Dedifferentiated amniotic fluid mesenchymal stem cell (primary cell): Measurements from ENCODE around the gene ZNF800.
"Not testable (repeated sequence)": the region's sequence is repeated elsewhere in the genome, so short reads cannot be mapped to it uniquely, and the experiment has no call there.

ENCODE experiments used
- DNase-seq: peaks from one replicate; pipeline ENCODE4 v3.0.0-alpha.2; 2016; ENCODE audit errors: extremely low spot score

ZNF800 gene, protein sequence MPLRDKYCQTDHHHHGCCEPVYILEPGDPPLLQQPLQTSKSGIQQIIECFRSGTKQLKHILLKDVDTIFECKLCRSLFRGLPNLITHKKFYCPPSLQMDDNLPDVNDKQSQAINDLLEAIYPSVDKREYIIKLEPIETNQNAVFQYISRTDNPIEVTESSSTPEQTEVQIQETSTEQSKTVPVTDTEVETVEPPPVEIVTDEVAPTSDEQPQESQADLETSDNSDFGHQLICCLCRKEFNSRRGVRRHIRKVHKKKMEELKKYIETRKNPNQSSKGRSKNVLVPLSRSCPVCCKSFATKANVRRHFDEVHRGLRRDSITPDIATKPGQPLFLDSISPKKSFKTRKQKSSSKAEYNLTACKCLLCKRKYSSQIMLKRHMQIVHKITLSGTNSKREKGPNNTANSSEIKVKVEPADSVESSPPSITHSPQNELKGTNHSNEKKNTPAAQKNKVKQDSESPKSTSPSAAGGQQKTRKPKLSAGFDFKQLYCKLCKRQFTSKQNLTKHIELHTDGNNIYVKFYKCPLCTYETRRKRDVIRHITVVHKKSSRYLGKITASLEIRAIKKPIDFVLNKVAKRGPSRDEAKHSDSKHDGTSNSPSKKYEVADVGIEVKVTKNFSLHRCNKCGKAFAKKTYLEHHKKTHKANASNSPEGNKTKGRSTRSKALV

DNA sequence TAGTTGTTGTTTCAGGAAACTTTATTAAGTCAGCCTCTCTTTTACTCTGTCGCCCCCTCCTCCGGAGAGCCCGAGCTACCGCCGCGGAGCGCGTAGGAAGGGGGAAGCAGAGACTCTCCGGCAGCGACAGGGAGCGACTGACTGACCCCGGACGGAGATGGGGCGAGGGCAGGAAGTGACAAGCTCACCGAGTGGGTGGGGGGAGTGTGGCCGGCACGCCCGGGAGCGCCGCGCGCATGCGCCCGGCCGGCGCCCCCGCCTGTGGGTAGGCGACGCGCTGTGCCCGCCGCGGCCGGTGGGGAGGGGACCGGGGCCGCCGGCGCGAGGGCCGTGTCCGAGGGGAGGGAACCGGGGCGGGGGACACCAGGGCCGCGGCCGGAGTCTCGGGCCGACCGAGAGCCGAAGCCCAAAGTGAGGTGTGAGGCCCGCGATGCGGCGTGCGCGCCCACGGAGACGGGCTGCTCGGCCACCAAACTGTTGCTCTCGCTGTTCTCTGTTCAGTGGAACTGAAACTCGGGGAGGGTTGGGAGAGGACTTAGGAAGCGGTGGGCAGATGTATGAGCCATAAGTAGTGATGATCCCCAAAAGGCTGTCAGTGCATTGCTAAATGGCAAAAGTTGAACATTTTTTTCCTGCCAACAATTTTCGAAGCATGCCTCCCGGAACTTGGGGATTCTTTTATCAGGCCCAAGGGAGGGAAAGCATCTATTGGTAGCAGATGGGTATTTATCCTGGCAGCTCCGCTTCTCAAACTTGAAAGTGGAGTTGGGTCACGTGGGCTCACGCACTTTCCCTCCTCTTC is at the start of gene ZNF800:
Gene ZNF800, minus strand, starts transcription at position 143 of the 802 bp plus-strand sequence. CDS start 1,151 bp downstream, outside the sequence.
- peak; percentile 80 for DNase-seq

DNA sequence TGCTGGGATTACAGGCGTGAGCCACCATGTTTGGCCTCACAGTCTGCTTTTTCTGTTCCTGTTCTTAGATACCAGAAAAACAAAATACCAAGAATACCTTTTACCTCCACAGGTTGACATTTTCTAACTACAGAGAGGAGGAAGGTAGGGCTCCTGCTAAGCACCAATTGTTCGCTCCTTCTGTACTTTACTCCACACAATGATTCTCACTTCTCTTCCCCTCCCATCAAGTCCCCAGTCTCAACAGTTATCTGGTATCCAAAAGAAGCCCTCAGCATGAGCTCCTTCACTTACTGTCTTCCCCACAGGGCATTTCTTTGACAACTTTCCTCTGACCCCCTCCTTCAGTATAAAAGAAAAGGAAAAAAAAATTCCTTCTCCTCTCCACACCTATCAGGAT is 47.7 kb upstream of the ZNF800 start:
- no peak for DNase-seq

DNA sequence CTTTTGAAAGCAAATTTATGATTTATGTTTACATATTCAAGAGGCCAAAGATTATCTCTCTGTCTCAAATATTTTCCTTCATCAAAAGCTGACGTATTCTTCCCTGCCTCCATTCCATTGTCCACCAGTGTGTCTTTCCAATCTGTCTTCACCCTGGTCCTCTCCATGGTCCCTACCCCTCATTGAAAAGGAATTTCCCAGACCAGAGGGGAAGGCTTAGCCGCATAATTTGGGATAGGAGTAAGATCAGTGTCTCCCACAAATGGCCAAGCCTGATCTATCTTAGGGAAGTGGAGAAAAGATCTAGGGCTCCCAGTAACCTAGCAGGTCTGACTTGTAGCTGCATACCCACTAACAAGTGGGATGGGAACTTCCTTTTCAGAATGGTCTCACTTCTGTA is 46.3 kb upstream of the ZNF800 start:
- DNase-seq = no peak

DNA sequence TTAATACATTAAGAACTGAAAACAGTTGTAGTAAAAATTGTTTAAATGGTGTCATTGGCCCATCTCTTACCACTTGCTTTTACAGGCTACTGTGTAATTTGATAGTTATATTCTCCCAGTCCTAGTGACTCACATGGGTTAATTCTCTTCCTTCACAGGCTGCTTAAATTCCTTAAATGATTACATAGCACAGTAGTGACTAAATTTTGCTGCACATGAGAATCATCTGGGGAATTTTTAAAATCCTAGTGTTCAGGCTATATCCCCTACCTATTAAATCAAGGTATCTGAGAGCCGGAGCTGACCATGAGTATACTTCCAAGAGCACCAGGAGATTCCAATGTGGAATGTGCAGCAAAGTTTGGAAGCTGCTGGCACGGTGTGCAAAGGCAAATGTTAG is 45.3 kb upstream of the ZNF800 start:
- peak; percentile 77 for DNase-seq

DNA sequence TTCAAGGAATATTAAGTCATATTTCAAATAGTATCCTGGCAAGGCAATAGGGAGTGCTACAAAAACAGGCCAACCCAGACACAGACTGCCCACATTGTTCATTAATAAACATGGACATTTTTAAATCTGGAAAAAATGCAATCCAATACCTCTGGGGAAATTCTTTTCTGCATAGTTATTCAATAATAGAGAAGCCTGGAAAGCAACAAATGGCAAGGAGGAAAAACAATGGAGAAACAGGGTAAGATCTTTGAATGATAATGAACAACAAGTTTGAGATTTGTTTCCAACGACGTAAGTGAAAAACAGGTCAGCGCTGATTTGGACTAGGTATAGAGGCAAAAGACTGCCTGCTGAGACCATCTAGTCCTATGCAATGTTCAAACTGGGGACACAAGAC is 44.7 kb upstream of the ZNF800 start:
- DNase-seq = no peak

DNA sequence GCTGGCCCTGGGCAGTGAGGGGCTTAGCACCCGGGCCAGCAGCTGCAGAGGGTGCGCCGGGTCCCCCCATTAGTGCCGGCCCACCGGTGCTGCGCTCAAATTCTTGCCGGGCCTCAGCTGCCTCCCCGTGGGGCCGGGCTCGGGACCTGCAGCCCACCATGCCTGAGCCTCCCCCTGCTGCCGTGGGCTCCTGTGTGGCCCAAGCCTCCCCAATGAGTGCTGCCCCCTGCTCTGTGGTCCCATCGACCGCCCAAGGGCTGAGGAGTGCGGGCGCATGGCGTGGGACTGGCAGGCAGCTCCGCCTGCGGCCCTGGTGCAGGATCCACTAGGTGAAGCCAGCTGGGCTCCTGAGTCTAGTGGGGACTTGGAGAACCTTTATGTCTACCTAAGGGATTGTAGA is 36.8 kb upstream of the ZNF800 start:
- DNase-seq = not testable (repeated sequence)

DNA sequence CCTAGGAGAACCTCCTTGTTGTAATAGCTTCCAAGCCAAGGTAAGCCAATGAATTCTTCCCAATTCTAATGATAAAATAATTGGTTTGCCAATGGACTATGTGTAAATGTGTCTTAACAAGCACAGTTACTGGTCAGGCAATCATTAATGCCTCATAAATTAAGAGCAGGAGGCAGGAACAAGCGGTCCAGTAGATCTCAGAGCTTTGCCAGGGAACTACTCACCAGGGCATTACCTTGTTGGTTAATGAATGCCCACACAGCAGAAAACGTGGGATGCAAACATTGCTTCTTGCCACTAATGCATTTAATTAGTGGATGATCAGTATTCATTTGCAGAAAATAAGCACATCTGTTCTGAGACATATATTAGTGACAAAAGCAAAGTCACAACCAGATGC is 26.7 kb upstream of the ZNF800 start:
- DNase-seq = no peak

DNA sequence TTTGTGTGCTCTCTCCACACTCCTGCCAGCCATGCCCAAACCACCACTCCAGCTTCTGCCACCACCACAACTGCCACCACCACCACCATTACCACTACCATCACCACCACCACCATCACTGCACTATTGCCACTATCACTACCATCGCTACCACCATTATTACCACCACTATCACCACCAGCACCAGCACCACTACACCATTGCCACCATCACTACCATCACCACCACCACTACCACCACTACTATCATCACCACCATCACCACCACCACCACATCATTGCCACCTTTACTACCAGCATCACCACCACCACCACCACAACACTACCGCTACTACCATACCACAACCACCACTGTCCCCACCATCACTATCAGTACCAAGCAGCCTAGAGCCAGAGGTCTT is 26.0 kb upstream of the ZNF800 start:
- no peak for DNase-seq

DNA sequence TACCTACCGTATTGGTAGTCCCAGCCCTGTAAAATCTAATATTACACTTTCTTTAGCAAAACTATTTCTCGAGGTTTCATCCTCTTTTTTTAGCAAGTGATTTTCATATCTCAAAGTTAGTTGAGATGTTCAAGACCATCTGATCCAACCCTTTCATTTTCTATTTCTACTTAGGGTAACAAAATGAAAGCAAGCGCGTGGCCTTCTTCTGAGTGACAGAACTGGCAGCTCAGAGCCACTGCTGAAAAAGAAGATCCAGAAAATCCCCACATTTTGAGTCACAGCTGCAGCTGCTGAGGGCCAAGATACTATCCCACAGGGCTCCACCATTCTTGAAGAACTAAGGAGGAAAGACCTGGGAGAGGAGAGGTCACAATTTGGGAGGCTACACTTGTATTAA is 24.8 kb upstream of the ZNF800 start:
- DNase-seq = no peak

DNA sequence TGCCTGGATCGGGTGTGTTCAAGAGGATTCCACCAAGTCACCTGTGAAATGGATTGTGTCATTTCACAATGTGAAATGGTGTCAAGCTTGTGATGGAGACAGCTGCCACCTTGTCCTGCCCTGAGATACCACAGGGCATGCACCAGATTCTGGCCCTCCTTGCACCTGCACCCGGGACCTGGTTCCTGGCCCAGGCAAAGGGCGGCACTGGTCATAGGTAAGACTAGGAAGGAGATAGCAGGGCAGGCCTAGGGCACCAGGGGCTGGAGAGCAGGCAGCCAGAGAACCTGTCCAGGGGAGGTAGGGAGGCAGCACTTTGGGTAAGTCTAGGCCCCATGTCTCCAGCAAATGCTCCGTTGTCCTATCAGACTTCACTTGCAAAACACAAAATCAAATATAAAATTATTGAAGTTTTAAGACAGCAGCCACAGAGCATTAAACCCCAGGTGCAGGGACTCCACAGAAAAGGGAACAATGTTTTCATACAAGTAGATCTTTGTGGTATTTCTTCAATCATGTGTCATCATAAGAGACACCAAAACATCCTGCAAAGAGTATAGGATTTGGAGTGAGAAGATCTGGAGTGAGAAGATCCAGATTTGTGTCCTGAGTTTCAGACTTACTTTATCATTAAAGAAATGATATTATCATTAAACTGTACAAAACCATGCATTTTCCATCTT is 22.7 kb upstream of the ZNF800 start:
- DNase-seq = no peak

DNA sequence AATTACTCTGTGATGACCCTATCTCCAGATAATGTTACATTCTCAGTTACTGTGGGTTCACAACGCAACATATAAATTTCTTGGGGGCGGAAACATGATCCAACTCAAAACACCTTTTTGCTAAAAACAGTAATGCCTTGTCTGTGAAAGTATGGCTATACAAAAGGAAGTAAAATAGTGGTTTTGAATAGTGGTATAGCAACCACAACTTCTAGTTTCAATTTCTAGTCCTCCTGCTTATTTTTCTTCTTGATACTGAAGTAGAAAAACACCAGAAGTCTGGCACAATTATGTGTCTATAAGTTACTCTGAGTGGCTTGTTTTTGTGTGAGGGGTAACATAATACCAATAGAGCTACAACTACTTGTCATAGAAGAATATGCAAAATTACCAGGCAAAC is 21.5 kb upstream of the ZNF800 start:
- DNase-seq = no peak

DNA sequence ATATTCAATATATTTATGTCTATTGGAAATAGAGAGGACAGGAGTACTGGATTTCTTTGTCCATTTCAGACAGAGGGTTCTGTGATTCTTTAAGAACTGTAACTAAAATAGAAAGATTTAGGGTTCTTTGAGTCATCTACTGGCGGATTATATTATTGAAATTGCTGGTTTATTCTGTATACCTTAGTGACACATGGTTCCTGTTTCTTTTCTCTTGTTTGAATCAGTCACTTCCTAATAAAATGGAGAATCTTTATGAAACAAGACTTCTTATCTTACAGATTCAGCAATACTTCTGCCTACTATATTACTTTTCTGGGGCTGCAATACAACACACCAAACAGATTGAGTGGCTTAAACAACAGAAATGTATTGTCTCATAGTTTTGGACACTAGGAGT is 20.8 kb upstream of the ZNF800 start:
- DNase-seq = no peak

DNA sequence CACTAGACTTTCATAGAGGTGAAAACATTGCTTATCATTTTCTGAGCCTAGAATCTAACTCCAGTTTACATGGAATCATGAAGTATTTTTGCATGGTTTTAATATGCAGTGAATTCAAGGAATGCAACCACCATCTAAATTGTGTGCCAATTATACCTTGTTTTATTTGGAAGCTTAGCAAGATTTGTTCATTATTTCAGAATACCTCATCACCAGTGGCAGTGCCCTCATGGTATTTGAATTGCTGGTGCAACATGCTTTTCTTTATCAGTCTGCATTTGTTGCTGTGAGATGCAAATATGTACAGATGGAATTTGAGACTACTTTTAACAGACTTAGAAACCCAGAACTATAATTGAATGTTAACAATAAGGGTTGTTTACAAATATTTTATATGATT is 18.7 kb upstream of the ZNF800 start:
- DNase-seq = no peak

DNA sequence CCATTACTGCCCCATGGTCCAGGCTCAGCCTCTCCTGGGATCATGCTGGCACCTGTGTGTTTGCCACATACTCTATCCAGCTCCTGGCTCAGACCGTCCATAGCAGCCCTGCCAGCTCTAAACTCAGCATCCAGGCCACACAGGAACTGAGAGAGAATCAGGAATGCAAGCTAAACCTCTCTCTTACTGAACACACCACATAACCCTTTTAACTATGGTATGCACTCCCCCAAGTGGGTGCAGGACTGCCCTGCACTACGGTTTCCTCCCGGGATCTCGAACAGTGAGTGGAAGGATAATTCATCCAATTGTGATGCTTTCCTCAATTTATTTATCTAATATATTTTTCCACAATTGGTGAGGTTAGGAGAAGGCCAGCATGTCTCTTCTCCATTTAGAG is 17.1 kb upstream of the ZNF800 start:
- no peak for DNase-seq

DNA sequence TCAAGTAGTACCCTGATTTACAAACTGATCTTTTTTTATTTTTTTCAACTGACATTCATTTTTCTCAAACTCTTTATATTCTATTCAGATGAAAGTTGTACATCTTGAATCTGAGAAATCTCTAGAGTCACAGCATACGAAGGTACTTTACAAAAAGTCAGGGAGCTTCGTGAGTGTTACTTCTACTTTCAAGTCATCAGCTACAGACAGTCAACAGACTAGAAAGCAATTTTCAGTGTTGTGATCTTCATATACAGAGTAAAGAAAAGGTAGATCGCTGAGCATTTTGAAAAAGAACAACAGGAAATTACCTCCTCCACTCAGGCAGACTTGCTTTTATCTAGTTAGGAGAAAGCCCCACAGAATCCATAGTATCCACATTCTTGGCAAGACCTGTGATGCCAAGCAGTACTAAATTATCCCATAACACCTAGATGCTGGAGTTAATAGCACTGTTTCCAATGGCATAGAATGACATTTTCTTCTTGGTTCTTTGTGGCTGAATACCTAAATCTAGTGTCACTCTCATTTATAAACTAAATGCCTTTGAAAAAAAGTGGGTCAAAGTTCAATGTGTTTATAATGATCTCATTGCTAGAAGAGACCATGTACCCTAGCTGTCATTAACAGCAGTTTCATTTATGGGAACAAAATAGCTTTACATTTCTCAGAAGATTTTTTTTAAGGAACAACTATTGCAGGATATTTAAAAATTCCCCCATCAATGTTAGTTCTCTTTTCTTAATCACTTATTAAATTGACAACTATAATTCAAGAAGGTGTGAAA is 12.0 kb upstream of the ZNF800 start:
- no peak for DNase-seq

DNA sequence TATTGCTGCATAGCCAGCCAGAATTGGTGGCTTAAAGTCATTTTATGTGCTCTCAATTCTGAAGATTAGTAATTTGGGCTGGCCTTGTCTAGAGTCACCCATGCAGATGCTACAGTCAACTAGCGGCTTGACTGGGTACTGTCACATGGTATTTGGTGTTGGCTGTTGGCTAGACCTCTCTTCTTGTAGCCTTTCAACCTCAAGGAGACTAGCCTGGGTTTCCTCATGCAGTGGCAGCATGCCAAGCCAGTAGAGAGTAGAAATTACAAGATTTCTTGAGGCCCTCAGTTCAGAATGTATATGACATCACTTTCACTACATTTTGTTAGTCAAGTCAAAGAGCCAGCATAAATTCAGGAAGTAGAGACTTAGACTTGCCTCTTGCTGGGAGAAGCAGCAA is 3.7 kb upstream of the ZNF800 start:
- DNase-seq = no peak

DNA sequence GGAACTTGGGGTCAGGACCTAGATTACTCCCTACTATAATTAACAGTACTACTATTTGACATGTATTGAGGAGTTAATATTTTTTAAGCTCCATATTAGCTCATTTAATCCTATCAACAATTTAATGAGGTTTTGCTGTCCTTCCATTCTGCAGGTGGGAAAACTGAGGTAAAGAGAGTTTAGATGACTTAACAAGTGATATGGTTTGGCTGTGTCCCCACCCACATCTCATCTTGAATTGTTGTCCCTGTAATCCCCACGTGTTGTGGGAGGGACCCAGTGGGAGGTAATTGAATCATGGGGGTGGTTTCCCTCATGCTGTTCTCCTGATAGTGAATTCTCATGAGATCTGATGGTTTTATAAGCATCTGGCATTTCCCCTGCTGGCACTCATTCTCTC is 2.6 kb upstream of the ZNF800 start:
- not testable (repeated sequence) for DNase-seq

DNA sequence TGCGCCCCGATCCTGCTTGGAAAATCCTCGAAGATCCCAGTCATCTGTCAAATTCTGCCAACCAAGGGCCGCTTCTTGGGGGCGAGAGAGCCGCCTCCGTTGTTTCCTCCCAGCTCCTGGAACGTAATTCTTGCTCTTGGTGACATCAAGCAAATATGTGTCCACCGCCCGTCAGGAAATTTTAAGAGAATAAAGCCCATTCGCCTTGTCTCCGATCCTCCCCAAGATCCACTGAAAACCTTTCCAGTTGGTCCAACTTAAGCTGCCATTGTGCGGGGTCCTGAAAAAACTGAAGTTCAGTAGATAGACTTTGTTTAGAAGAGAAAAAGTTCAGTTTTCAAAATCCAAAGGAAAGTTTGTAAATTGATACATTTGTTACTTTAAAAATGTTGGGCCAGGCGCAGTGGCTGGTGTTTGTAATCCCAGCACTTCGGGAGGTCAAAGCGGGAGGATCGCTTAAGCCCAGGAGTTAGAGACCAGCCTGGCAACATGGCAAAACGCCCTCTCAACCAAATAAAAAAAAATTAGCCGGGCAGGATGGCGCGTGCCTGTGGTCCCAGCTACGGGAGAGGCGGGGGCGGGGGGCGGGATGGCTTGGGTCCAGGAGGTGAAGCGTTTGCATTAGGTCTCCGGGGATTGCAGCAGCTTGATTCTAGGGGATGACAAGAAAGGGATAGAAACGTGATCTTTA is 1.0 kb upstream of the ZNF800 start:
- DNase-seq = peak; percentile 43

DNA sequence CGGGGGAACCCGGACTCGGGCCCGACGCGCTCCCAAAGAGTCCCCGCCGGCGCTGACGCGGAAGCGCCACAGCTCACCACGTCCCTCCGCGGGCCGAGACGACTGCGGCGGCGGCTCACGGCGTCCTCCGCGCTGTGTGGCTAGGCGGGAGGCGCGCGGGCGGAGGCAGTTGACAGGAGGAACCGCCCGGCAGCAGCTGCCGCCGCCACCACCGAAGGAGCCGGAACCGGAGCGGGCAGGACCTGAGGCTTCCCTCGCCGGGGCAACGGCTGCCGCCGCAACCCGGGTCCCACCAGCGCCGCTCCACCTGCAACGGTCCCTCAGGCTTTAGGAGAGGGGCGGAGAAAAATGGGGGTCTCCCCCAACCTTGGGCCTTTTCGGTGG is 334 bp downstream of the ZNF800 start:
- DNase-seq = peak; percentile 17

DNA sequence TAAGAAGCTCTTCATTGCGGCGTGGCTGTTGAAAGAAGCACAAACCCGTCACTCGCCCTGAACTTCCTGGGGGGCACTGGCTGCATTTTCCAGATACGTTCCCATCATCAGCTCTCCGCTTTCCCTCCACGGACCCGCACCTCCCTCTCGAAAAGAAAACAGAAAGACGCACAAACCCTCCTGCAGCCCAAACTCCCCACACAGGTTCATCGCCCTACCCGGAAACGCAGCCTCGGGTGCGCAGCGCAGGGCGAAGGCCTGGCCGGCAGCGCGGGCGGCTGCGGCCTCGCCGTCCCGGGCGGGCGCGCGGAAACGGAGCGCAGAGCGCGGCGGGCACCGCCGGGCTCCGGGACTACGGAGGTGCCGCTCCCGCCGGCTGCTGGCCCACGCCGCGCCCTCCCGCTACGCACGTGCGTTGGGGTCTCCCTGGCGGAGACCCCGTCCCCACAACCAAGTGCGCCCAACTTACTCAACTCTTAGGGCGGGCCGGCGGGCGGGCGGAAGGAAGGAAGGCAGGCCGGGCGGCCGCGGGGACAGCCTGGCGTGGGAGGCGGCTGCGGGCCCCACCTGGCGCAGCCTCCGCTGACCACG is 822 bp downstream of the ZNF800 start:
- no peak for DNase-seq
